Retina (tissue), 1 donor: Measurements from ENCODE around the gene KLHL36.
"Not testable (repeated sequence)": the region's sequence is repeated elsewhere in the genome, so short reads cannot be mapped to it uniquely, and the experiment has no call there.

Experiments used
- DNase-seq: peaks from one replicate; pipeline ENCODE4 v3.0.0-alpha.2; 2016

KLHL36 gene

GRCh38 chr16:84617041-84617790, 31.1 kb upstream of the KLHL36 start:
- peak; percentile 83 for DNase-seq

GRCh38 chr16:84617791-84618580, 30.3 kb upstream of the KLHL36 start, which contains the start of gene COTL1:
Gene COTL1 (minus strand): TSS chr16:84618078. CDS start chr16:84617914, 164 bp downstream.
- DNase-seq = peak; percentile 88

GRCh38 chr16:84618581-84619460, 29.5 kb upstream of the KLHL36 start:
- DNase-seq = peak; percentile 63

GRCh38 chr16:84620913-84621312, 27.4 kb upstream of the KLHL36 start:
- DNase-seq = not testable (repeated sequence)

GRCh38 chr16:84625556-84625955, 22.8 kb upstream of the KLHL36 start:
- no peak for DNase-seq

GRCh38 chr16:84628226-84628731, 20.0 kb upstream of the KLHL36 start:
- no peak for DNase-seq

- DNase-seq = no peak
These were observed 18.7 kb upstream of the KLHL36 start for GRCh38 chr16:84629580-84629979.

- DNase-seq = no peak
These were observed 18.3 kb upstream of the KLHL36 start for GRCh38 chr16:84630009-84630408.

- DNase-seq = no peak
These were observed 17.7 kb upstream of the KLHL36 start for GRCh38 chr16:84630446-84631152.

- DNase-seq = no peak
These were observed 17.2 kb upstream of the KLHL36 start for GRCh38 chr16:84631153-84631466.

- DNase-seq = no peak
These were observed 16.4 kb upstream of the KLHL36 start for GRCh38 chr16:84631886-84632285.

- not testable (repeated sequence) for DNase-seq
These were observed 15.4 kb upstream of the KLHL36 start for GRCh38 chr16:84632862-84633261.

- DNase-seq = no peak
These were observed 14.7 kb upstream of the KLHL36 start for GRCh38 chr16:84633622-84634021.

GRCh38 chr16:84635702-84636101, 12.6 kb upstream of the KLHL36 start:
- no peak for DNase-seq

- no peak for DNase-seq
These were observed 10.6 kb upstream of the KLHL36 start for GRCh38 chr16:84637709-84638108.

GRCh38 chr16:84638231-84638806, 10.0 kb upstream of the KLHL36 start:
- DNase-seq = no peak

- no peak for DNase-seq
These were observed 8.2 kb upstream of the KLHL36 start for GRCh38 chr16:84640145-84640544.

- no peak for DNase-seq
These were observed 6.5 kb upstream of the KLHL36 start for GRCh38 chr16:84641643-84642358.

- peak; percentile 39 for DNase-seq
These were observed 5.1 kb upstream of the KLHL36 start for GRCh38 chr16:84643180-84643583.

GRCh38 chr16:84643674-84644073, 4.6 kb upstream of the KLHL36 start:
- no peak for DNase-seq
